ENCODE measurements around the gene TIPARP.

- no peak for TF ChIP-seq POLR2AphosphoS5 (IDR thresholded peaks at IDR 0.05)
- TF ChIP-seq CTCF (IDR thresholded peaks at IDR 0.05): no peak
- no peak for TF ChIP-seq EP300 (IDR thresholded peaks at IDR 0.05)
- TF ChIP-seq POLR2A (IDR thresholded peaks at IDR 0.05): no peak
Measured at GRCh38 chr3:156654834-156655233, 19.6 kb upstream of the TIPARP start.

All from gastroesophageal sphincter (tissue), 3 donors.